HG03039 (cell line): ENCODE data around the gene TMEM91.

ENCODE experiments used
- ATAC-seq: cut with Tn5 transposase; IDR thresholded peaks from one replicate; pipeline ENCODE4 v1.9.1; 2021; ENCODE audit warnings: mild to moderate bottlenecking, moderate library complexity; ENCODE audit not compliant: unreplicated experiment

TMEM91 gene

DNA sequence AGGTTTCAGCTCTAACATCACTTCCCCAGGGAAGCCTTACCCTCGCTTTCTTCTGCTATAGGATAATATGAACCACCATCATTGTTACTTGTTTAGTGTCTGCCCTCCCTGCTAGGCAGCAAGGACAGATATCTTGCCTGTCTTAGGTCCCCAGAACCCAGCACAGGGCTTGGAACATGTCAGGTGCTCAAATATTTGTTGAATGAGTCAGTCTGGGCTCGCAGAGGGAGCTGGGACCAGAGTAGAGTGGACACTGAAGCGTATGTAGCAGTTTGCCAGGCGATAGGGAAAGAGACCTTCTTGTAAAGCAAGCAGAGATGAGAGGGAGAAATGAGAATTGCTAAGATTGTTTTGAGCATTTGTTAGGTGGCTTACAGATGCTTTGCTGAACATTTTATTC, 33.0 kb downstream of the TMEM91 start:
- ATAC-seq = no peak

DNA sequence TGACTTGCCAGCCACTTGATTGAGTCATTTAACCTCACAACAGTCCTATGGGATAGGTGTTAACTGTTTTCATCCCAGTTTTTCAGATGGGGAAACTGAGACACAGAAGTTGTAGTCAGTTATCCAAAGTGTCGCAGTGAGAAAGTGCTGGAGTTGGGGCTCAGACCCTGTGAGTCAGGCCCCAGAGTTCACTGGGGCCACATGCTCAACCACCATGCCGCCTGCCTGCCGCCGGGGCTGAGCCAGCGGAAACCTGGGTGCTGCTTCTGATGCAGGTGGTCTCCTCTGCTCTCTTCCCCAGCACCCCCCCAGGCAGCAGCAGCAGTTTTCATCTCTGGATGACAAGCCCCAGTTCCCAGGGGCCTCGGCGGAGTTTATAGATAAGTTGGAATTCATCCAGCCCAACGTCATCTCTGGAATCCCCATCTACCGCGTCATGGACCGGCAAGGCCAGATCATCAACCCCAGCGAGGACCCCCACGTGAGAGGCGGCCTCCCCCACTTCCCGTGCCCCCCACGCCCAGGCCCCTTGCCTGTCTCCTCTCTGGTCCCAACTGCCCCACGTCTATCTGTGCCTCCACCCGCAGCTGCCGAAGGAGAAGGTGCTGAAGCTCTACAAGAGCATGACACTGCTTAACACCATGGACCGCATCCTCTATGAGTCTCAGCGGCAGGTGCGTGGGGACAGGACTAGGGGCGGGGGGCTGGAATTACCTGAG, 34.2 kb downstream of the TMEM91 start:
- no peak for ATAC-seq

DNA sequence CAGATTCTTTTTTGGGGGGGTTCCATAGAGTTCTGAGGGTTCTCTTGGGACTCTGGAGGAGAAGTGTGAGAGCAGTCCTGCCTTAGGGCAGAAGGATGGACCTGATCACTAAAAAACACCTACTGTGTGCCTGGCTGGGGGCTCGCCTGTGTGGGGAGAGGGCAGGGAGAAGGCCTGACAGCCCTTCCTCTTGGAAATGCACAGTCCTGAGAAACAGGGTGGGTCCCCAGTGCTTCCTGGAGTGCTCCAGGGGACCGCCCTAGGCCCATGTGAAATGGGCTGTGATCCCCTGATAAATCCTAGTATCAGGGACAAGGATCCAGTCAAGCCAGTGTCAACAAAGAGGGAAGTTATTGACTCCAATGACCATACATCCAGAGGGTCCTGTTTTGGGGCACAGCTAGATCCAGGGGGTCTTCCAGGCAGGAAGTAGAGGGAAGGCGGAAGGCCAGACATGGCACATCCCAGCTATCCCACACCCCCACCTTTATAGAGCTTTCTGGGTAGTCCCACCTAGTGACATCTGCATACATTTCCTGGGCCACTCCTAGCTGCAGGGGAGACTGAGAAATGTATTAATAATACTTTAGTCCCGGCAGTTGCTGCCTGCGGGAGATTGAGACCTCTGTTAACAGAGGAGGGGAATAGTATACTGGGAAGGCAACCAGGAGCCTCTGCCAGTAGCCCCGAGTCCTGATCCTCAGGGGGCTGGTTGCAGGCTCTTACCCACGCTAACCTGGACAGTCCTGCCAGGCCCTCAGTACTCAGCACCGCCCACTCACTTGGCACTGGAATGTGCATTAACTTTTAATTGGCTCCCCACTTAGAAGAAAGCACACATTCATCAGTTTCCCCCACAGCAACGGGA, 35.0 kb downstream of the TMEM91 start:
- no peak for ATAC-seq

DNA sequence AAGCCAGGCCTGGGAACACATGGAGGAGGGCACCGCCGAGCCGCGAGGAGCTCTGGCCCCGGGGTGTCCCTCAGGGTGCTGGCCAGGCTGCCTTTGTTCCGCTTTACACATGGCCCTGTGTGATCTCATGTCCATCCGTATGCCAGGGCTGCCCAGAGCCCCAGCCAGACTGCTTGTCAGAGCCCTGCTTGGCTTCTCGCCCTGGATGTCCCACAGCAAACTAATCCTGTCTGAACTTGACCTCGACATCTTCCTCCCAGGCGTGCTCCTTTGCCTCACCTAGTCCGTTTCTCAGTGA, 35.6 kb downstream of the TMEM91 start:
- no peak for ATAC-seq

DNA sequence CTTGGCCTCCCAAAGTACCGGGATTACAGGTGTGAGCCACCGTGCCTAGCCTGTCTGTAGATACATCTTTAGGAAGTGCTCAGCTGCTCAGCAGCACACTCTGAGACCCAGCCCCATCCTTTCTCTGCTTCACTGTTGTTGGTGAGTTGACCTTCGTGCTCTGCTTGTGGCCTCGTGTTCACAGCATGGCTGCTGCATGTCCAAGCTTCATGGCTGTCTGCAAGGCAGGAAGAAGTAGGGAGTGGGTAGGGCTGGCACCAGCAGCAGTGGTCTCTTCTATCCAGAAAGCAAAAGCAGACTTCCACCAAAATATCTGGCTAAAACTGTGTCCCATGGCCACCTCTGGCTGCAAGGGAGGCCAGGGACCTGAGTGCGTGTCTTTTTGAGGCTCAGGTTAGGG, 36.6 kb downstream of the TMEM91 start:
- no peak for ATAC-seq

DNA sequence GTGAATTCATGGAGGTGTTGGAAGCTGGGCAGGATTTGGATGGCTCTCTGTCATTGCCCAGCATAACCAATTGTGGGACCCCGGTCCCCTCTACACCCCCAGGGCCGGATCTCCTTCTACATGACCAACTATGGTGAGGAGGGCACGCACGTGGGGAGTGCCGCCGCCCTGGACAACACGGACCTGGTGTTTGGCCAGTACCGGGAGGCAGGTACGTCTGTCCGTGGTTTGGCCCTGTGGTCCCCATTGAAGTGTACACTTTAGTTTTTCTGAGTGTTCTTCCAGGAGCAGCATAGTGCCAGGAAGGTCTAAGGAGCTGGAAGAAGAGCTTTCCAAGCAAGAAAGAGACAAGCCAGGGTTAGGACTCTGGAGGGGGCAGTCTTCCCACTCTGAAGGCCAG, 37.6 kb downstream of the TMEM91 start:
- ATAC-seq = no peak

DNA sequence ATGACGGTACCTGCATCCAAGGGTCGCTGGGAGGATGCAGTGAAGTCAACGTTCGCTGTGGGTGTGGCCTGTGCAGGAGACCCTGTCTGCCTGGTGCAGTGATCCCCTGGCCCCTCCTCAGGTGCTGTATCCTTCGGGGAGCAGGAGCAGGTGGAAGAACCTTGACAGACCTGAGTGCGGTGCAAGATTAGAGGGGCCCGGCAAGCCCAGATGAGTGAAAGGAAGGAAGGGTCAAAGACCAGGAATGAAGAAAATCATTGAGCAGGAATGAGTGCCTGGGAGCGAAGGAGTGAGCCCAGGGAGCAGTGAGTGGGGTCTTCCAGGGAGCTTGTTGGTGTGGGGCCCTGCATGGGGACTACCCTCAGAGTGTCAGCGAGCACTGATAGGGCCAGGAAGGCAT, 38.1 kb downstream of the TMEM91 start:
- no peak for ATAC-seq

DNA sequence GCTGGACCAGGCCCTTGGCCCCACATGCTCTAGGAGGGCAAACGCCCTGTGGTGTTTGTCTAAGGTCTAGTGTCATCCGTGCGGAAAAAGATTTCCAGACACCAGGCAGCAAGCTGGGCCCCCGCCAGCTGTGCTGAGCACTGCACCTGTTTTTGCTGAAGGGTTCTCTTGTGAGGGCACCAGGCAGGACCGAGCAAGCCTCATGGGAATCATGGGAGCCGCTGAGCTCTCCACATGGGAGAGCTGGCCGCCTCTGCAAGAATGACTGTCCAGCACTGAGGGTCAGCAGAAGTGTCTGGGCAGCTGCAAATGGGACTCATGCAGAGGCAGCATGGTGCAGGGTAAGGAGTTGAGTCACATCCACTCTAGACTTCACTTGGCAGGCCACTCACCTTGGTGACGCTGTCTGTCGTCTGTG, 38.8 kb downstream of the TMEM91 start:
- no peak for ATAC-seq

DNA sequence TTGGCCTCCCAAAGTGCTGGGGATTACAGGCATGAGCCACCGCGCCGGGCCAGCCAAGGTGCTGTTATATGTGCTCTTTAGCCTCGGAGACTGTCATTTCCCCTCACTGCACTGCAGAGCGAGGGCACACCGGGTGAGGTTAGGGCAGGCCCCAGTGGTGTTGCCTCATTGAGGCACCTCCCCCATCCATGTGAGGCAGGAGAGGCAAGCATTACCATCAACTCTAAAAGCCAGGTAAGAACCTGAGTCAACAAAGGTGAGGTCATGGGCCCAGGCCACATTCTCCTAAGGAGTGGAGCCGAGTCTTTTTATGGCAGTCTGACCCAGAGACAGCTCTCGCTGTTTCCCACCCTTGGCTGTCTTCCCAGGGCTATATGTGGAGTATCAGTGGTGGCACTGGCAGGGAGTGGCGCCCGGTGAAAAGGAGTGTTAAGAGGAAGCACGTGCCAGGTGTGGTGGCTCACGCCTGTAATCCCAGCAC, 39.9 kb downstream of the TMEM91 start:
- no peak for ATAC-seq

DNA sequence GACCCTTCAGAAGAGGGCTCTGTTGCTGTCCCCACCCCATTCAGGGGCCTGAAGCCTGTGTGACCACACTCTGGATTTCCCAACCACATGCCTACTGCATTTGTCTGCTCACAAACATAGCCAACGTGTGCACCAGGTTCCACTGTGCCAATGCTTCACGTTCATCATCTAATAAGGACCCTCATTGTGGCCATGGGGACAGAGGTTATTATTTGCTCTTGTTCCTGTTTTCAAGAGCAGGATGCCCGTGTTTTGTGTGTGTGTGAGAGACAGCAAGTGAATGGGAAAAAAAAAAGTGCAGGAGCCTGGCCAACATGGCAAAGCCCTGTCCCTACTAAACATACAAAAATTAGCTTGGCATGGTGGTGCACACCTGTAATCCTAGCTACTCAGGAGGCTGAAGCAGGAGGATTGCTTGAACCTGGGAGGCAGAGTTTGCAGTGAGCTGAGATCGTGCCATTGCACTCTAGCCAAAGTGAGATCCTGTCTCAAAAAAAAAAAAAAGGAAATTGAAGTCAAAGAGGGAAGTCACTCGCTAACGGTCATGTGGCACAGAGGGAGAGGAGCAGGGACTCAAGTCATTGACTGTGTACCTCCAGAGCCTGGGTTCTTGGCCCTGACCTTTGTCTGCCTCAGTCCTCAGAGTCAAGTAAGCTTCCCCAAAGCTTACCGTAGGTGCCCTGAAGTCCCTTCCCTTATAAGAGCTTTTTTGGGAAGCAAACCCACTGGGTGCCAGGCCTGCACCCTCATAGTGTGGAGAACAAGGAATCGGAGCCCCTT, 44.0 kb downstream of the TMEM91 start:
- no peak for ATAC-seq

DNA sequence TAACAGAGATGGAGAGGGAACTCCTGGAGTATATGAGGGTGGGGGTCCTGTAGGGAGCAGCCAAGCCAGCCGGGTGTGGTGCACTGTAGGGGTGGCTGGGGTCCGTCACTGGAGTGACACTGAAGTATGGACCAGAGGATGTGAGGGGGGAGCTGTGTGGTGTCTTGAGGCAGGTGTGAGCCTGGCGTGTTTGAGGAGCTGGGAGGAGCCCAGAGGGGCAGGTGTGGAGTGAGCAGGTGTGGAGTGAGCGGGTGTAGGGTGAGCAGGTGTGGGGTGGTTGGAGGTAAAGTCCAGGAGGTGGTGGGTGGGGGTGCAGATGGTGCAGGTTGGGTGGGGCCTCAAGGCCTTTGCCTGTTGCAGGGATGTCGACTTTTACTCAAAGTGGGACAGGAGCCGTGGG, 45.0 kb downstream of the TMEM91 start:
- no peak for ATAC-seq

DNA sequence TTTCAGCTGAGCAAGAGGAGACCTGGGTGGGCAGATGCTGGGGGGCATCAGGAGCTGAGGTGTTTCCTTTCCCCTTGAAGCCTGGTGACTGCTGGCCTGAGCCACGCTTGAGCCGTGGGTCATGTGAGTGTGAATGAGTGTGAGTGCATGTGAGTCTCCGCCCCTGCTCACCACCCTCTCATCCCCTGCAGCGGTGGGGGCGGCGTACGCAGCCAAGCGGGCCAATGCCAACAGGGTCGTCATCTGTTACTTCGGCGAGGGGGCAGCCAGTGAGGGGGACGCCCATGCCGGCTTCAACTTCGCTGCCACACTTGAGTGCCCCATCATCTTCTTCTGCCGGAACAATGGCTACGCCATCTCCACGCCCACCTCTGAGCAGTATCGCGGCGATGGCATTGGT, 45.6 kb downstream of the TMEM91 start:
- no peak for ATAC-seq

DNA sequence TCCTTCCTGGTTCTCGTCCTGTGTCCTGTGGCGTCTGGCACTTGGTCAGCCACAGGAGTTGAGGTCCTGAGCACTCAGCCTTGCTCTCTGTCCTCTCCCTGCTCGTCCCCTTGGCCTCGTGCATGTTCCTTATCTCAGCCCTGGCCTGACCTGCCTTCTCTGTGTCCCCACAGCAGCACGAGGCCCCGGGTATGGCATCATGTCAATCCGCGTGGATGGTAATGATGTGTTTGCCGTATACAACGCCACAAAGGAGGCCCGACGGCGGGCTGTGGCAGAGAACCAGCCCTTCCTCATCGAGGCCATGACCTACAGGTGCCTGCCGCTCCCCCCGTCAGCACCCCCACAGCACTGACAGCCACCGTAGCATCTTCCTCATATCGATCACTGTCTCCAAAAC, 46.1 kb downstream of the TMEM91 start:
- no peak for ATAC-seq

DNA sequence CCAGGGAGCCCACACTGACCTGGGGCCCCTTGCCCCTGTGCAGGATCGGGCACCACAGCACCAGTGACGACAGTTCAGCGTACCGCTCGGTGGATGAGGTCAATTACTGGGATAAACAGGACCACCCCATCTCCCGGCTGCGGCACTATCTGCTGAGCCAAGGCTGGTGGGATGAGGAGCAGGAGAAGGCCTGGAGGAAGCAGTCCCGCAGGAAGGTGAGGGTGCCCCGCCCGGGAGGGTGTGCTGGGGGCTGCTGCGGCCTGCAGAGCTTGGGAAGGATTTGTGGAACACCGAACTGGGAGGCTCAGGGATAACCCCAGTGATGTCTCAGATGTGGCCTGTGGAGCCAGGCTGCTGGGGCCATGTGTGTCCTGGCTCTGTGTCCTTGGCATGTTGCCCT, 46.6 kb downstream of the TMEM91 start:
- no peak for ATAC-seq

DNA sequence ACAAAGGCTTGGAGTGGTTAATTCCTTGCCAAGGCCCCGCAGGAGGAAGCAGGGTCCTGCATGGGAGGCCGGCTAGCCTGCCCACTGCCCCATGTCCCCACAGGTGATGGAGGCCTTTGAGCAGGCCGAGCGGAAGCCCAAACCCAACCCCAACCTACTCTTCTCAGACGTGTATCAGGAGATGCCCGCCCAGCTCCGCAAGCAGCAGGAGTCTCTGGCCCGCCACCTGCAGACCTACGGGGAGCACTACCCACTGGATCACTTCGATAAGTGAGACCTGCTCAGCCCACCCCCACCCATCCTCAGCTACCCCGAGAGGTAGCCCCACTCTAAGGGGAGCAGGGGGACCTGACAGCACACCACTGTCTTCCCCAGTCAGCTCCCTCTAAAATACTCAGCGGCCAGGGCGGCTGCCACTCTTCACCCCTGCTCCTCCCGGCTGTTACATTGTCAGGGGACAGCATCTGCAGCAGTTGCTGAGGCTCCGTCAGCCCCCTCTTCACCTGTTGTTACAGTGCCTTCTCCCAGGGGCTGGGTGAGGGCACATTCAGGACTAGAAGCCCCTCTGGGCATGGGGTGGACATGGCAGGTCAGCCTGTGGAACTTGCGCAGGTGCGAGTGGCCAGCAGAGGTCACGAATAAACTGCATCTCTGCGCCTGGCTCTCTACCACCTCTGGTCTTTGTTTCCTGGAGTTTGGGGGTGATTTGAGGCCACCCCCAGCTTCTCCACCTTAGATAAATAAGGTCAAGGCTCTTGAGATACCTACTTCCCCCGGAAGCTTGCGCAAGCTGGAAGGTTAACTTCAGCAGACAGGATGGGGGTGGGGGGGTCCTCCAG, 48.2 kb downstream of the TMEM91 start:
- no peak for ATAC-seq

DNA sequence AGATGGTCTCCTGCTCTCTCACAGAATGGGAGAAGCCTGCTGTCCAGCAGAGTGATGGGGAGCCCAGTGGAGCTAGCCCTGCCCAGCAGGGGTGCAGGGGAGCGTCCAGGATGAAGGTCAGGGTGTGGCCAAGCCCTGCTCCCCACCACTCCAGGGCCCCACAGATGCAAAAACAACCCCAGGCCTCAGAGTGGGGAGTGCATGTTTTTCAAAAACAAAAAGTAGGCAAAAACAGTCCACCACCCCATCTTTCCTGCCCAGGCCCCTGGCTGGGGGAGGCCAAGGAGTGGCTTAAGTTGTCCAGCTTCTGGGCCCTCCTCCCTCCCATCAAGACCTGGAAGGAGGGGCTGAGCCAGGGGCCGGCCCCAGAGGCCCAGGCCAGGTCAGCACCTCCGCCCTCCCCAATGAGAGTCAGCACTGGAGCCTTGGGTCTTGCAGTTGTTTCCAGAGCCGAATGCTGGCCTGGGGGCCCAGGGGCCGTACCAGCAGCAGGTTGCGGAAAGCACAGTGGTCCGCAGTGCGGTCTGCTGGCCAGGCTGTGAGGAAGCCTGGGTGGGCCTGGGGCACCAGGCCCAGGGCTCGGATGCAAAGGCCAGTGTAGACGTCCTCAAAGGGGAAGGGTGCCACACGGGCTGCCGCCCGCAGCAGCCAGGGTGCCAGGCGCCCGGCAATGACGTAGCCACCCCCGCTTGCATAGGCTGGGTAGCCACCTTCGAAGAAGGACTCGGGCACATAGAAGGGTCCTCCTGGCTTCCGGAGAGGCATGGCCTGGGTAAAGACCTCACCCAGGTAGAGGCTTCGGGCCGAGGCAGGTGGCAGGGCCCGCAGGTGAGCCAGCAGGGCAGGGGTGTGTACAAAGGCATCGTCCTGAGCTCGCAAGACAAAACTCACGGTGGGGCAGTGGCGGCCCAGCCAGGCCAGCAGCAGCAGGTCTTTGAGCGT, 49.1 kb downstream of the TMEM91 start:
- ATAC-seq = no peak

DNA sequence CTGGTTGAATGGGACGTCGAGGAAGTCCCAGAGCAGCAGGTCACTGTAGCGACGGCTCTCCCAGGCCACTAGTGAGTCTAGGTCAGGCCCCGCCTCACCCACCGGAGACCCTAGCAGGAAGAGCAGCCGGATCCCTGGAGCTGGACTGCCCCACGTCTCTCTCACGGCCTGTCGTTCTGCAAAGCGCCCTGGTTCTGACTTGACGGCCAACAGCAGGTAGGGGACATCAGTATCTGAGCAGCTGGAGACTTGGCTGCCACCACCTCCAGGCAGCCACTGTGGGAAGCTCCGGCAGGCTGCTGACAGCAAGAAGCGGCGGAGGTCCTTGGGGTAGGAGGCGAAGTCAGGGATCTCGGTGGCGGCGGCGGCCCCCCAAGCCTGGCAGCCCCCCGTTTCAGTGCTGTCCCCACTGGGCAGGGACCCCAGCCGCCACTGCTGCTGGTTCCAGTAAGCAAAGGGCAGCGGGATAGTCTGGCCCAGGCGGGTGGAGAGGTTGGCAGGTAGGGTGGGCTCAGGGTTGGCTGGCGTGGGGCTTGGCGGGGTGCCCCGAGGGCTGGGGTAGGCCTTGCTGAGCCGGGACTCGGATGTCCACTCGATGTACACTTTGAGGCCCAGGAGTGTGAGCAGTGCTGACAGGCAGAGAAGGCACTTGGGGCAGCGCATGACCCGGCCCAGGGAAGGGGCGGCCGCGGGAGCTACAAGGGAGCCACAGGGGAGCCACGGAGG, 49.9 kb downstream of the TMEM91 start:
- no peak for ATAC-seq

DNA sequence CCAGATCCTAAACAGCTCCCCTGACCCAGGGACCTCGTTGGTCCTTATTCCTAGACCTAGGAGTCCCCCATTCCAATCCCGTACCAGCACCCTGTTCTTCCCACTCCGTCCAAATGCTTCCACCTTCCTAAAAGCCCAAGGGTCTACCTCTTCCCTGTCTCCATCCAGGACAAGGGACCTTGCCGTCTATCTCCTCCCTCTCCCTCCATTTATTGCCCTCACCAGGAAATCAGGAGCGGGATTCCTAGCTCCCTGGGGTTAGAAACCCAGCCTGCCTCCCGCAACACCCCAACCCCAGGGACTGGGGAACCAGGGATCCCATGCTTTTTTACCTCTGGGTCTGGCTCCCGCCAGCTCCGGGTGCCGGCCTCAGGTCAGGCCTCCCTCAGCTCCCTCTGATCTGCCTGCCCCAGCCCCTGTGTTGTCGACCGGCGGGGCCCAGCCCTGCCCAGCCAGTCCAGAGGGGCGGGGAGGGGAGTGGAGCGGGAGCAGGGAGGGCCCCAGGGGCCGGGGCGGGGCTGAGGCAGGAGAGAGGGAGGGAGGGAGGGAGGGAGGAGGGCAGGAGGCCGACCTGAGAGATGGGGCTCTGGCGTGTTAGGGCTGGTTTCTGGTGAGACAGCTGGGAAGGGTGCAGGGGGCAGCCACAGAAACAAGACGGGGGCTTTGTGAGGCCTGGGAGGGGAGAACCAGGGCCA, 50.8 kb downstream of the TMEM91 start, which contains the start of gene B3GNT8:
Gene B3GNT8, minus strand, starts transcription at position 423 of the 695 bp plus-strand sequence. CDS start 596 bp downstream, outside the sequence.
- ATAC-seq = no peak
